ENCODE data around the gene IRGC.
A peak's percentile ranks its signal among the peaks of the same experiment; 100 is the strongest.
"Not testable (repeated sequence)": the region's sequence is repeated elsewhere in the genome, so short reads cannot be mapped to it uniquely, and the experiment has no call there.

The IRGC gene, protein sequence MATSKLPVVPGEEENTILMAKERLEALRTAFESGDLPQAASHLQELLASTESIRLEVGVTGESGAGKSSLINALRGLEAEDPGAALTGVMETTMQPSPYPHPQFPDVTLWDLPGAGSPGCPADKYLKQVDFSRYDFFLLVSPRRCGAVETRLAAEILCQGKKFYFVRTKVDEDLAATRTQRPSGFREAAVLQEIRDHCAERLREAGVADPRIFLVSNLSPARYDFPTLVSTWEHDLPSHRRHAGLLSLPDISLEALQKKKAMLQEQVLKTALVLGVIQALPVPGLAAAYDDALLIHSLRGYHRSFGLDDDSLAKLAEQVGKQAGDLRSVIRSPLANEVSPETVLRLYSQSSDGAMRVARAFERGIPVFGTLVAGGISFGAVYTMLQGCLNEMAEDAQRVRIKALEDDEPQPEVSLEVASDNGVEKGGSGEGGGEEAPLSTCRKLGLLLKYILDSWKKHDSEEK

GRCh38 chr19:43715776-43716175 lies at the start of gene IRGC:
Gene IRGC (plus strand): TSS chr19:43716076. CDS start chr19:43718559, 2,483 bp downstream.
- no peak for DNase-seq (ENCODE audit: low read depth)

DNA sequence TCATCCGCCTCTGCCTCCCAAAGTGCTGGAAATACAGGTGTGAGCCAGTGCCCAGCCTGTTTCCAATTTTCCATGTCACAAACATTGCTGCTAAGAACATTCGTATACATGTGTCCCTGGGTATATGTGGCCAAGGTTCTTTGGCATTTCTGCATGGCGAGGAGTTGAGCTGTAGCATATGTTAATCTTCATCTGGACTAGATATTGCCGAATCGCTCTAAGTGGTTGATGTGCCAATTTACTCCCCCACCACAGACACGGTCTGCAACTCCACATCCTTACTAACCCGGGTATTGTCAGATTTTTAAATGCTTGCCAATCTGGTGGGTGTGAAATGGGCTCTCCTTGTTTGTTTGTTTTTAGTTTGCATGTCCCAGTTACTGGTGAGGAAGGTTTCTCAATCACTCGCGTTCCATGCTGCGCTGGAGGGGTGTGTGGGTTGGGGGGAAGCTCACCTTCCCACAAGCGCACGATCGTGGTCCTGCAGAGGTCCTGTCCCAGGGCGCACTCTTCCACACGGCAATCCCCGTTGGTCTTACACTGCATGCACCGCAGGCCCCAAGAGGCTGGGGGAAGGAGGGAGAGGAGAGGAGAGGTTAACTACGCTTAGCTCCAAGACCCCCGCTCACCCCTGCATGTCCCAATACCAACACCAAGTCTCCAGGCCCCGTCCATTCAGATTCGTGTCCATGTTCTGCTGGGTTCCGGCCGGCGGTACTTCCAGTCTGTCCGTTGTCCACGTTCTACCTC lies 48.6 kb upstream of the IRGC start:
- DNase-seq (ENCODE audit: low read depth): no peak

GRCh38 chr19:43667876-43668405 lies 47.9 kb upstream of the IRGC start:
- DNase-seq (ENCODE audit: low read depth): no peak

DNA sequence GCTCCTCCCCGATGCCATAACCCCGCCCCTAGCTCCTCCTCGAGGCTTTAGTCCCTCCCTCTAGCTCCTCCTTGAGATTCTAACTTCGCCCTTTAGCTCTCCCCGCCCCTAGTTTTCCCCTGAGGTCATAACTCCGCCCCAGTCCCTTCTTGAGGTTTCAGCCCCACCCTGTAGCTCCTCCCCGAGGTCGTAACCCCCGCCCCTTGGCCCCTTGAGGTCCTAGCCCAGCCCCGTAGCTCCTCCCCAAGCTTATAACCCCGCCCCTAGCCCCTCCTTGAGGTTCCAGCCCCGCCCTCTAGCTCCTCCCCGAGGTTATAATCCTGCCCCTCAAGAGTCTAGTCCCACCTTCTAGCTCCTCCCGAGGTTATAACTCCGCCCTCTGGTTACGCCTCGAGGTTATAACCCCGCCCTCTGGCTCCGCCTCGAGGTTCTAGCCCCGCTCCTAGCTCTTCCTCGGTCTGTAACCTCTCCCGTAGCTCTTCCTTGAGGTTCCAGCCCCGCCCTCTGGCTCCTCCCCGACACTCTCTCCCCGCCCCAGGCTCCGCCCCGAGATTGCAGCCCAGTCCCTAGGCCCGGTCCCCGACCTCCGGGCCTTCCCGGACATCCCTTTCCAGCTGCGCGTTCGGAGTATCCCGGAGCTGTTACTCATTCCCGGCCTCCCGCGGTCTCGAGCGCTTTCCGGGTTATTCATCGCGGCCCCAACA lies 47.3 kb upstream of the IRGC start:
- peak; percentile 99 for DNase-seq (ENCODE audit: low read depth)

GRCh38 chr19:43672061-43672679 lies 43.7 kb upstream of the IRGC start:
- DNase-seq (ENCODE audit: low read depth): no peak

- no peak for DNase-seq (ENCODE audit: low read depth)
Observed at GRCh38 chr19:43673637-43674036, 42.2 kb upstream of the IRGC start.

- DNase-seq (ENCODE audit: low read depth): no peak
Observed at GRCh38 chr19:43674183-43674582, 41.7 kb upstream of the IRGC start.

DNA sequence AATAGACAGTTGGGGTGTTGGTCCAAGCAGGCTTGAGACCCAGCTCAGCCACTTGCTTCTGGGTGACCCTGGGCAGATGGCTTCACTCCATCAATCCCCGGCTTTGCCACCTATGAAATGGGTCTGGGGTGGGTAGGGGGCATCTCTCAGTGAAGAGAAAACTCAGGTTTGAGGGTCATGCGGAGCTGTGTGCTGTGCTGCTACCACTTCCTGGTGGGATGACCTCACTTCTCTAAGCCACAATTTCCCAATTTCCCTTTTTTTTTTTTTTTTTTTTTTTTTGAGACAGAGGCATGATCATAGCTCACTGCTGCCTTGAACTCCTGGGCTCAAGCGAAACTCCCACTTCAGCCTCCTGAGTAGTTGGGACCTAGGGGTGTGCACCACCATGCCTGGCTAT lies 41.3 kb upstream of the IRGC start:
- no peak for DNase-seq (ENCODE audit: low read depth)

GRCh38 chr19:43675269-43675879 lies 40.5 kb upstream of the IRGC start:
- no peak for DNase-seq (ENCODE audit: low read depth)

GRCh38 chr19:43675906-43676305 lies 40.0 kb upstream of the IRGC start:
- no peak for DNase-seq (ENCODE audit: low read depth)

- DNase-seq (ENCODE audit: low read depth): no peak
Observed at GRCh38 chr19:43678512-43679261, 37.2 kb upstream of the IRGC start.

- no peak for DNase-seq (ENCODE audit: low read depth)
Observed at GRCh38 chr19:43681821-43682220, 34.1 kb upstream of the IRGC start.

GRCh38 chr19:43682269-43682668 lies 33.6 kb upstream of the IRGC start:
- not testable (repeated sequence) for DNase-seq (ENCODE audit: low read depth)

GRCh38 chr19:43682824-43683661 lies 32.8 kb upstream of the IRGC start:
- DNase-seq (ENCODE audit: low read depth): no peak

GRCh38 chr19:43683905-43684304 lies 32.0 kb upstream of the IRGC start:
- no peak for DNase-seq (ENCODE audit: low read depth)

GRCh38 chr19:43684326-43684725 lies 31.6 kb upstream of the IRGC start:
- no peak for DNase-seq (ENCODE audit: low read depth)

DNA sequence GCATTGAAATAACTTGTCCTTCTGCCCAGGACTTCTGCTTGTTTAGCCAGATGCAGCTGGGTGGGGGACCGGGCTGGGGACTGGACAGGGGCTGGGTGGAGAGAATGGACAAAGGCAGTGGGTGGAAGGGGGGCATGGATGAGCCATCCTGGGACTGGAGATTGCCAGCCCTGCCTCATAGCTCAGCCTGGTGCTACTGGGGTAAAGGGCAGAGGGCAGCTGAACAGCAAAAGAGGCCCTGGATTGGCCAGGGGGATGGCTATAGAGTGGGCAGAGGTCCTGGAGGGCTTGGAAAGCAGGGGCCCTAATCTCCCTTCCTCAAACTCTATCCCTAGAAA lies 28.2 kb upstream of the IRGC start:
- DNase-seq (ENCODE audit: low read depth): no peak

- no peak for DNase-seq (ENCODE audit: low read depth)
Observed at GRCh38 chr19:43688059-43688701, 27.7 kb upstream of the IRGC start.

- no peak for DNase-seq (ENCODE audit: low read depth)
Observed at GRCh38 chr19:43690444-43690843, 25.4 kb upstream of the IRGC start.

Measured in CMK (cell line).